Fibroblast of mammary gland (primary cell): ENCODE results near the gene DESI1.

Source experiments
- DNase-seq: peaks from one replicate; pipeline ENCODE4 v3.0.0-alpha.2; 2010; ENCODE audit warnings: low read depth
- H3K4me3 ChIP-seq: 2 replicates; pipeline ENCODE4 v1.5.1; 2011; ENCODE audit warnings: low read depth, mild to moderate bottlenecking, low read length, moderate library complexity; ENCODE audit not compliant: control insufficient read depth
- CTCF ChIP-seq: conservative IDR thresholded peaks from 2 replicates; pipeline ENCODE4 v1.5.1; 2011; ENCODE audit warnings: low read depth, low read length, inconsistent platforms; ENCODE audit not compliant: control insufficient read depth, insufficient read depth

Gene DESI1

GRCh38 chr22:41619979-41620588 lies 759 bp downstream of the DESI1 start:
- no peak for DNase-seq
- peak overlapping the region; percentile 94 for H3K4me3 ChIP-seq
- TF ChIP-seq CTCF: no peak

- TF ChIP-seq CTCF: no peak
- DNase-seq: peak; percentile 51
Observed at GRCh38 chr22:41613456-41613855, 7.4 kb downstream of the DESI1 start.

GRCh38 chr22:41612603-41613306 lies 8.1 kb downstream of the DESI1 start:
- H3K4me3 ChIP-seq: no peak overlapping the region
- no peak for DNase-seq
- TF ChIP-seq CTCF: no peak

More at GRCh38 chr22:41613456-41613855, 7.4 kb downstream of the DESI1 start:
- H3K4me3 ChIP-seq: no peak overlapping the region

- DNase-seq: no peak
- no peak for TF ChIP-seq CTCF
- no peak overlapping the region for H3K4me3 ChIP-seq
Observed at GRCh38 chr22:41608386-41608785, 12.5 kb downstream of the DESI1 start.

GRCh38 chr22:41603873-41604332 lies 16.9 kb downstream of the DESI1 start:
- TF ChIP-seq CTCF: no peak
- H3K4me3 ChIP-seq: no peak overlapping the region
- DNase-seq: no peak

- H3K4me3 ChIP-seq: no peak overlapping the region
- DNase-seq: no peak
- TF ChIP-seq CTCF: no peak
Observed at GRCh38 chr22:41600976-41601375, 19.9 kb downstream of the DESI1 start.
